ENCODE measurements around the gene TENM3.
"Not testable (repeated sequence)": the region's sequence is repeated elsewhere in the genome, so short reads cannot be mapped to it uniquely, and the experiment has no call there.

TENM3 gene

DNA sequence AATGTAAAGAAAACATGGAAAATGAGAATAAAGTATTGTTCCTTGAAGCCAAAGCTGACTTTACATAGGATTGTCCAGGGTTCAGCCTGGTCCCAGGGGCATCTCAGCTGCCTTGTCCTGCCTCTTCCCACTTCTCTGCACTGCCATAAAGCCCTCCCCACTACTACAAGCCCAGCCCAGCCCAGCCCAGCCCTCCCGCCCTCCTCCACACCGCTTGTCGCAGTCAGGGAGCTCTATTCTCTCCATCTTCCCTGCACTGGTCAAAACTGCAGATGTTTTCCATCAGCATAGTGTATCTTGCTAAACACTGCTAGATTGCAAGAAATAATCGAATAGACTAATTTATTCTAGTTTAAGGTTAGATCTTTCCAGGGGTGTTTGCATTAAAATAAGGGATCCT is 100.3 kb downstream of the TENM3 start:
- DNase-seq: no peak

DNA sequence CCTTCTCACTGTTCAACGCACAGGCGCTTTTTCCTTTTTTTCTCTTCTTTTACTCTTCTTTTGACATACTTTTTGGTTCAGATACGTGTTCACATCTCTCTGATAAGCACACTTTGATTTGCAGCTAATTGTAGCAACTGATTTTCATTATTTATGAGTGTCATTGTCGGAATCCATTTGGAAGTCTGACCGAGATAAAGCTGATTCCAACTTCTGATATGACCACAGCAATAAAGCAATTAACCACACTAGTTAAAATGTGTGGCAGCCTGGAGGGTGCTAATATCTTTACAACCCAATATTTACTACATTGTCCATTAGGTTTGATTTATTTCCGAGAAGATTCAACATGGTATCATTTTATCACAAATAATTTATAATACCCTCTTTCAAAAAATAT is 101.8 kb downstream of the TENM3 start:
- no peak for DNase-seq

DNA sequence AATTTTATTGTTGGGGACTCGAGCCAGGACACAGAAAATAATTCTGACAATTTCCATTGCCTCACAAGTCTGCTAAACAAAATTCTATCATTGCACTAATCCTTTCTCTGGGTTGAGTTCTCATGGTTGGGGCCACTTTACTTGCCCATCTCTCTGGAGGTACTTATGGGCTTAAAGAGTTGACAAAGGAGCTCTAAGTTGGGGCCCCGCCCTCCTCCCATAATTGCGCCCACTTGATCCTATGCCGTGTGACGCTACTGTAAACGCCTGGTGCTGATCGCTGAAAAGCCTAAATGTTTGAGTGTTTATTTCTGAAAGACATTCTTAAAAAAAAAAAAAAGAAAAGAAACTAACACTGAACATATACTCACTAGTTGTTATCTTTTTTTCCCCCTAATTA is 103.0 kb downstream of the TENM3 start:
- no peak for DNase-seq

DNA sequence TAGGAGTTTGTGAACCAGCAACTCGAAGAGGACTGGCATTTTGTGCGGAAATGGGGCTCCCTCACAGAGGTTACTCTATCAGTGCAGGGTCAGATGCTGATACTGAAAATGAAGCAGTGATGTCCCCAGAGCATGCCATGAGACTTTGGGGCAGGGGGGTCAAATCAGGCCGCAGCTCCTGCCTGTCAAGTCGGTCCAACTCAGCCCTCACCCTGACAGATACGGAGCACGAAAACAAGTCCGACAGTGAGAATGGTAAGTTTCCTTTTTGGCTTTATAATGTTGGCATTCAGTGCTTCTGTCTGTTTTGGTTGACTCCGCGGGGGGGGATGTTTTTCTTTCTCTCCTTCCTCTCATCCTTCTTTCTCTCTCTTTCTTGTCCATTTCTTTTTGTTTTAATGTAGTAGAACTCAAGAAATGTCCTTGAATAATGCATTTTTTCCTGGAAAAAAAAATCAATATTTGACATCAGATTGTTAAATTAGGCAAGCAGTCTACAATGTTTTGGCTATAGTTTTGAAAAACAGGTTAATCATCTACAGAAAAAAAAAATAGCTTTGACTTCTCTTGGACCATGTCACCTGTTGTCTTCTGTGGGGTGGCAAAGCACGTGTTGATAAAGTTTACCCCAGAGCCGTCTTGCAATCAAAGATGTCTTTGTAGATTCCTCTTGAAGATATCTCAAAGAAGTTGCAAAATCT is 103.6 kb downstream of the TENM3 start:
- no peak for DNase-seq

DNA sequence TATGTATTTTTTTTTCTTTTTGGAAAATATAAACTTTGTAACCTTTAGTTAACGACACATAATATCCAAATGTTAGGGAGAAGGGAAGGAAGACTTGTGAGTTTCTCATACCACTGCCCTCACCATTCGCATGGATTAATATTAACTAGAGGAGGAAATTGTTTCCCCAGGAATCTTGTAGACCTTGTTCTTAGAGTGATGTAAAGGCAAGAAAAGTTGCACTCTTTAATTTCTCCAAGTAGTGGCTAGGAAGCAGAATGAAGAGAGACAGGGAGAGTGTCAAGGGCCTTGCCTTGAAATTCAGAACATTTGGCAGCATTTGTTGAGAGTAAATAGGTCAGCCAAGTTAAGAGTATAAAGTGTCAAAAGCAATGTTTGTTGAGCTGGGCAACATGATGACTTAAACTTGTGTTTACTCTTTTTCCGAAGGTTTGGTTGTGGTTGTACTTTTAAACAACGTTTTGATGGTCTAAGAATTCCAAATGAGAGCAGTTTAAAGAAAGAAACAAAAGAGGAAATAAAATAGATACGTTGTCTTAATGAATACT is 105.7 kb downstream of the TENM3 start:
- DNase-seq: no peak

DNA sequence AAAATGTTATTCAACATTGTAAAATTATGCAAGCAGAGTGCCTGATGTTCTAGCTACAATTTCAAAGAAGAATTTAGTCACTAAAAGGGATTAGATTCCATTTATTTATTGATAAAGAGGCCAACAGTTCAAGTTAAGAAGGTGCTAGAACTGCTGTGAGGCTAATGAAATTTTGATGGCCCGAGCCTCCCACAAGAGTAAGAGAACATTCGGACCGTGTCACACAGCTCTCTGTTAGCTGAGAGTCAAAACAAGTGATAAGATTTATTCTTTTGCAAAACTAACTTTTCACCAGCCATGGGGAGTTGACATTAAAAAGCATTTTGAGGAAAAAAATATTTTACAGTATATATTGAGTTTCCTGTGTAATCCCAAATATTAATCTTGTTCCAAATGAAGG is 106.8 kb downstream of the TENM3 start:
- DNase-seq: no peak

DNA sequence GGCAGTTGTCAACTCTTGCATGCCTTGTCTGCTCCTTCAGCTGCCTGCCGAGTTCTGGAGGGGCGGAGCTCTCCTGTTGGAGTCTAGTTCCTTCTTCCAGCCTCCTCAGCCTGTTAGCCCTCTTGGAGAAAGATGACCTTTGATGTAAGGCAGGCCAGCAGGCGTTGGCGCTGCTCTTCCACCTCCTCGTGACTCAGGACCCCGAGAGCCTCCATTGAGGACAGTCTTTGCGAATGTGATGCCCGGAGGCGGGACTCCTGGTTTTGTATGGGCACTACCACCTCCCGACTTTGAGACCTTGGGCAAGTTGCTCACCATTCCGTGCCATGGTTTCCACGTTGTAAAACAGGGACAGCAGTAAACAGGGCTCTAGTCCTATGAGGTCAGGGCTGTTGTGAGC is 108.3 kb downstream of the TENM3 start:
- DNase-seq: no peak

DNA sequence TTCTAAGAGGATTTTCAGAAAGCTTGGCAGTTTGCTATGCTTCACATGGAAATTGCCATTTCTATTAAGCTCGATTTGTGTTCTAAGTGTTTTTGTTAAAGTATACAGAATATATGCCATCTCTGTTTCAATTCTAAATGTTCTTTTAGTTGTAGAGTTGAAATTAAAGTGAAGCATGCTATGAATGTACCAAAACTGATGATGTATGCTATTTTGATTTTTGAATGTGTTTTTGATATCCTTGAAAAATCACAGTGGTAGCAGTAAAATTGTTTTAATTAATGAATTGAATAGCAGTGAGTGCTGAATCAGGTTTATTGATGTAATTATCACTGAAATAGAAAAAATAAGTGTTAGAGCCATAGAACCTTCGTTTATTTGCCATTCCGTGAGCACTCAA is 110.9 kb downstream of the TENM3 start:
- DNase-seq: no peak

DNA sequence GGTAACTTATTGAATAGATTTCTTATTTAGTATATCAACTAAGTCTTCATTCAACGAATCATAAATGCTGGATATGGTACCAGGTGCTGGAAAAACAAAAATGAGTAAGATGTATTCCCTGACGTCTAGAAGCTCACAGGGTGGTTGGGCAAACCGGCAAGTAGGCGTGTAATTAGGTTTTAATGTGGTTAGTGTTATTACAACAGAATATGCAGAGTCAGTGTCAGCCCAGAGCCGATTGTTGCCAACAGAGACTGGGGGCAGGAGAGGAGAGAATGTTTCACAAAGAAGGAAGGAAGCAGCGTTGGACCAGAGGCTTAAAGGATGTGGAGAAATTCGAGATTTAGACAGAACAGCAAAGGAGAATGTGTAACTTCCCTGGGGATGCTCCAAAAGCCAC is 111.7 kb downstream of the TENM3 start:
- no peak for DNase-seq

DNA sequence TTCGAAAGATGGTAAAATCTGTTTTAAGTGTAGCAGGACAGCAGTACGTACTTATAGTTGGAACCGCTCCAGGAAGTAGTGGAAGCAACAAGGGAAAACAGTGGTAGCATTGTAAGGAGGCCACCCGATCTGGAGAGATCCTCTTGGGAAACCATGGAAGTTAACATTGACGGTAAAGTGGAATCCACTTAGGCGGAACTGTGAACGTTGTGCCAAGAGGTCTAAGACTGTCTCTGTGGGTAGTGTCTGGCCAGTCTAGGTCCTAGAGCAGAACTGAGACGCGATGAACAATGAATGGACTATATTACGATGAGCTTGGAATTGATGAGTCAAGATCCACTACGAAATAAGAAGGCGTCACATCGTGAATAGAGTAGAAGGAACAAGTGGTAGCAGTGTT is 124.0 kb downstream of the TENM3 start:
- DNase-seq: no peak

DNA sequence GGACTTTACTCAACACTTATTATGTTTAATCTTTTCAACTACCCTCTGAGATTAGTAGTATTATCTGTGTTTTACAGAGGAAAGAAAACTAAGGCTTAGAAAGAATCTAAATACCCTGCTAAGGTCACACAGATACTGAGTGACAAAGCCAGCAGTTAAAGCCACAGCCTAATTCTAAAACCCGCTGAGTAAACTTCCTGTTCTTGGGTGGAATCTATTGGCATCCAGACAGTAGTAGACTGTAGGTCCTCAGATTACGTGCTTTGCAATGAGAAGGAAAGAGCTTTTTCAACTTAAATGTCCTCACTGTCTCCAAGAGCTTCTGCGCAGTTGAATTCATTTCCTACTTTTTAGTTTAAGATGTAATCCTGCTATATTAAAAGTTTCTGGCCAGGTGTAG is 126.0 kb downstream of the TENM3 start:
- no peak for DNase-seq

DNA sequence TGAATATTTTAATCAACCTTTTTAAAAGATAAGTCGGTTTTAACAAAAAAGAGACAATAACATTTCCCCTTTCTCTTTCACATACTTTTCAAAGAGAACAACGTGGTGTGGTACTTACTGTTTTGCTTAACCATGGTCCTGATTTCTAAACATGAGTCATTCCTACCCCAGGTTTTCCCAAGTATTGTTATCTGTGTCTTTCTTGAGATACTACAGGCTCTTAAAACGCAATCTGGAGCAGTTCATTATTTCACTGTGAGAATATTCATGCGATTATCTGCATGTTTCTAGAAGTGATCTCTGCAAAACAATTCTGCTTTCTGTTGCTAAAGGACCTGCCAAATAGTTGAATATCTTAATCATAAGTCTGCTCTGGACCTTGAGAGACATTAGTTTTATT is 127.3 kb downstream of the TENM3 start:
- DNase-seq: no peak

DNA sequence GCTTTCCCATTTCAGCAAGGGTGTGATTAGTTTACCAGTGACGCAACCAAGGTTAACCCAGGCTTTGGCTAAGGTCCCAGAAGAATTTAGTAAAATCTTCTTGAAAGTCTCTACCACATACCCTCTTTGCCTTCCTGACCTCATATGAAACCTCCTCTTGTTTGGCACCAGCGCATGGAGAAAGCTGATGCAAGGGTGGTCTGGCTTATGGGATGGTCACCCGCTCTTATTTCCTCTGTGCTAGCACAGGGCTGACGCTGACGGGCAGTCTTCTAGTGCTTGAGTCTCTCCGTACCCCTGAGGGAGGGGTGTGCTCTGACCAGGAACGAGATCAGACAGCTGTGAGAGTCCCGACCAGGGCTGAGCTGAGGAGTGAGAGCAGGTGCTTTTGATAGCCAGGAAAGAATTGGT is 137.6 kb downstream of the TENM3 start:
- DNase-seq: no peak

DNA sequence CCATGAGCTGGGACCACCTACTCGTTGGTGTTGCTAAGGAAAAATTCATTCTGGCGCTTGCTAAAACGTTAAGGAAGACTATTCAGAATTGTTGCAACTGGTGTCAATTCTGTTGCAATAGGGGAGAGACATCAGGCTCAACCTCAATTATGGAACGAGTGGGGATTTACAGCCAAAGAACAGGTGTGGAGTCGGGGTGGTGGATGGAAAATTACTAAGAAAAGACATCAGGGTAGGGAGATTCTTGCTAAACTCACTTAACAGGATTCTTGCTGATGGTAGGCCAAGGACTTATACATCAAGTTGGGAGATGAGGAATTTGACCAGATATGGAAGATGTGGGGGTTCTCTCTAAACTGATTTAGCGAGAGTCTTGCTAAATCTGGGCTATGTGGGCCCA is 139.7 kb downstream of the TENM3 start:
- DNase-seq: no peak

DNA sequence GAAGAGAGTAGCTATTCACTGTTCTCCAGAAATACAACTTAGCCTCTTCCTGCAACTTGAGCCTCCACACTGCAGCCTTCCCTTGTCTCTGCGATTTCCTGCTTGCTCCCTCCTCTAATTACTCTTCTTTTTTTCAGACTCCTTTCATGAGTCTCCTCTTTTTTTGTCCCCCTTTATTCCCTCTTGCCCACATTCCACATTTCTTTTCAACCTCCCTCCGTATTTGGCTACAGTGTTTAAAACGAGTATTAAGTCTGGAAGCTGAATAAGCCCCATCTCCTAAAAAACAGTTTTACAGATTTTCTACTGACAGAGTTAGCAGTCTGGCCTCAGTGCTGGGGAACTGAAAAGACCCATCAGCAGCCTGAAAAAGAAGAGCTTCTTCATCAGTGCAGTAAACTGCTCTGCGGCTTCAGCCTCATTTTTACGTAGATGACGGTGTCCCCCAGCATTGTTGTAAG is 141.5 kb downstream of the TENM3 start:
- no peak for DNase-seq

DNA sequence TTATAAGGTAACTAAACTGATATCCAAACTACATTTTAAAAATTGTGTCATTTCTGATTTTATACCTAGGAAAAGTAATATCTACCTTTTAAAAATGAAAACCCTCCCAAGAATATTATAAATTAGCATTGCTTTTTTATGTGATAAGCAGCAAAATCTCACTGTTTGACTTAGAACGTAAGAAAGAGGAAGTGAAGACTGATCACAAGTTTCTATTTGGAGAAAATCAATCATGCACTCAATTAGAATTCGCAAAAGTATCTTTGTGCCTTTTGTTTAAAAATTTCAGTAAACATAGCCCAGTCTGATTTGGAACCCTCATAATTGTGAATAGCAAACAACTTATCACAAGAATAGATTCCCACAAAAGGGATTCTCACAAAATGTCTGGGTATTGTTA is 142.7 kb downstream of the TENM3 start:
- DNase-seq: no peak

DNA sequence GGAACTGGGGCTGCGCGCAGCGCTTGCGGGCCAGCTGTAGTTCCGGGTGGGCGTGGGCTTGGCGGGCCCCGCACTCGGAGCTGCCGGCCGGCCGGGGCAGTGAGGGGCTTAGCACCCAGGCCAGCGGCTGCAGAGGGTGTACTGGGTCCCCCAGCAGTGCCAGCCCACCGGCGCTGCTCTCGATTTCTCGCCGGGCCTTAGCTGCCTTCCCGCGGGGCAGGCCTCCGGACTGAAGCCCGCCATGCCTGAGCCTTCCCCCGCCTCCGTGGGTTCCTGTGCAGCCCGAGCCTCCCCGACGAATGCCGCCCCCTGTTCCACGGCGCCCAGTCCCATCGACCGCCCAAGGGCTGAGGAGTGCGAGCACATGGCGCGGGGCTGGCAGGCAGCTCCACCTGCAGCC is 143.4 kb downstream of the TENM3 start:
- DNase-seq: not testable (repeated sequence)

DNA sequence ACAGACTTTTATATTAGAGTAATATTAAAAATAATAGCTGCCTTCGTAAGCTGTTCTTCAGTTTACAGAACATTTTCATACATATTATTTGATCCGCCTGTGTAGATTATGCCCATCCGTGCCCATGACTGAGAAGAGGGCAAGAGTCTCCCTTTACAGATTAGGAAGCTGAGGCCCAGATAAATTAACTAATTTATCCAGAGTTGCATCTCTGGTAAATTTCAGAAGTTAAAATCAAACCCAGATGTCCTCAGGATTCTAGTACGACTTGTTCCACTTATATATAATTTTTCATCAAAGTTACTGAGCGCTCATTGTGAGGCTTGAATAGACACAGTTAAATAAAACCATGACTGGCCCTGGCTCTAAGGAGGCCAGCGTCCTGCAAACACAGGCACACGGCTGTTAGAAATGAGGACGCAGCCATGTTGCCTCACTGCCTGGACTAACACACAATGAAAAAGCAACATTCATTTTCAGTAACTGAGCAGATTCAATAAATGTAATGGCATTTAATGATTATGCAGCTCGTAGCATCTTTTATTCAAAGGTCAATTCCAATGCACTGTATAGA is 148.0 kb downstream of the TENM3 start:
- DNase-seq: no peak

DNA sequence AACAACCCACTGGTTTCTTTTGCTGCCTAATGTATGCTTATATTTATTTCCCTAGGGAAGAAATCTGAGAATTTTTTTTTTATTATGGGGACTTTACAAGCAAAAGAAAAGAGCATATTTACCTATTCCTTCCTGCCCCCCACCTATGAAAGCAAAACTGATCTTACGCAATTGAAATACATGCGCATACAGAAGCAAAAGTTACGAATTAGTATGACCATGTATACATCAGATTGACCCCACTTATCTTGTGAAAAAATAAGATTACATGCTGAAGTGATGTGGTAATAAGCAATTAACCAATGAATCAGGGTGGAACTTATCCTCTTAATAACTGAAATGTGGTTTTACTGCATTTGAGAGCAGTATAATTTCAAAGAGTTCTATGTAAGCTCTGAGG is 151.0 kb downstream of the TENM3 start:
- DNase-seq: no peak

DNA sequence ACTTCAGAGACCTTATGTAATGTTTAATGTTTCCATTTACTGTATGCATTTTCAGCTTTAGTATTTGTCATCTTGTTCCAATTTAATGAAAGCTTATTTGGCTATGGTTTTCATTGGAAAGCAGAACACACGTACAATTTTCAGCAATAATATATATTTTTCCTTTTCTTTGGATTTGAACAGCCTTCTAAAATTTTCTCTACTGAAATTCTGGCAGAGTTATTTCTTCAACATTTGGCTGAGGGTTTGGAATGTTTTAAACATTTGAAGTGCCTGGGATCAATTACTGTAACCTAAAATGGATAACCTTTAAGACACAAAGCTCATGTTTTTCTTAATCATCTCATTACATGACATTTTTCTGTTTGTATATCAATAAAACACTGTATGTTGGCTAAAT is 156.9 kb downstream of the TENM3 start:
- DNase-seq: no peak

DNA sequence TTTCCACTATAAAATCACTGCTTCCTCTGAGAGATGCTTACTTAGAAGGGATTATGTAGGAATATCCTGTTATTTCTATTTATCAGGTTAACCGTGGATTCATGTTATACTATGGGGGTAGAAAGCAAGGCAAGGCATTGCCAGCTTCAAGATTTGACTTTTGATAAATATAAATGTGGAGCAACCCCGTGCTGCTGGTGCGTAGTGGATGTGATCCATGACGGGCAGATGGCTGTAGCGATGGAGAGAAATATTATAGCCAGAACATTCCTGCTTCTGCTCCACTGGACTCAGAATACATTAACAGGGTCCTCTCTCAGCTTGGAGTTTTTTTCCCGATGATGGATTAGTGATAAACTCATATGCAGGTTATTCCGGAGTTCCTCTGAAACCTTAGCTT is 157.6 kb downstream of the TENM3 start:
- no peak for DNase-seq

DNA sequence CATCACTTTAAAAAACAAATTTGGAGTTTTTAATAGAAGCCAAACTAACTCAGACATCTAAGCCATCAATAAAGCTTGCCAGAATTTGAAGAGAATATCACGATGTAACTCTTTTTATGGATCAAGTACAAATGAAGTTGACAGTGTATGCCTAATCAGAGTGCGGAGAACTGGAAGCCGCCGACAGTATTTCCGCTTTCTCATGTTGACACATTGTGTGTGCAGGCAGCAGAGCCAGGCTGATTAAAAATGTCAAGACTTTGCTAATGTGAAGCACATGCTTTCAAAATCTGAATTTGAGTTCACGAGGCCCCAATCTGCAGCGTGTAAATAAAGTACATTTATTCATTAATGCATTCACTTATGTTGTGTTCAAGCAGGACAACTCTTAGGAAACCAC is 161.2 kb downstream of the TENM3 start:
- DNase-seq: no peak

DNA sequence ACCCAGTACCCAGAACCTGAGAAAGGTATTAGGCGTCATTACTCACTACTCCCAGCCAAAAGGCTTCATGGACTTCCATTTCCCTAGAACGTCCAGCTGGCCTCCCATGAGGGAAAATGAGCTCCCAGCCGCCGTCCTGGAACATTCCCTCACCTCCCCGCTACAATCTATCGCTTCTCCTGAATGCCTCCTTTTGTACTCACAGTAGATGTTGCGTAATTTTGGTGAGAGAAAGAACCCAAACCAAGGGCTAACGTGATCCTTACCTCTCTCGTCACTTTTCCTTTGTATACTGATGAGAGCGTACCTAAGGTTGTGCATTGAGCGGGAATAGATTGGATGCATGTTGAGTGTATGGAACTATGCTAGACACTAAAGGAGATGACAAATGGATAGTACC is 161.9 kb downstream of the TENM3 start:
- no peak for DNase-seq

DNA sequence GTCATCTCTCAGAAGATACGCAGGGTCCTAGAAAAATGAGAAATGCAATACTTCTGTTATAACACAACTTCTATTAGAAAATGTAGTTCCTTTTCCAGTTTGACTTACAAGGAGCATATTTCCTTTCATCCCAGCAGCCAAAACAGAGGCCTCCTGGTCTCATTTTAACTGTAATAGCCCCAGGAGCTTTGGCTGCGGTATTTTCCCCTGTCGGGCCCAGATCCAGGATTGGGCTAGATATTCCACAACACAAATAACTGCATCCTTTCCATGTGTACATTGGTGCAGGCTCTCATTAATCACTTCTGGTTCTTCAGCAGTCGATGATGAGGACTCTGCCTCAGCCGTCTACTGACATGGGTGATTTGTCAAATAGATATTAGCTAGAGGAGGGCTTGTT is 166.1 kb downstream of the TENM3 start:
- no peak for DNase-seq

DNA sequence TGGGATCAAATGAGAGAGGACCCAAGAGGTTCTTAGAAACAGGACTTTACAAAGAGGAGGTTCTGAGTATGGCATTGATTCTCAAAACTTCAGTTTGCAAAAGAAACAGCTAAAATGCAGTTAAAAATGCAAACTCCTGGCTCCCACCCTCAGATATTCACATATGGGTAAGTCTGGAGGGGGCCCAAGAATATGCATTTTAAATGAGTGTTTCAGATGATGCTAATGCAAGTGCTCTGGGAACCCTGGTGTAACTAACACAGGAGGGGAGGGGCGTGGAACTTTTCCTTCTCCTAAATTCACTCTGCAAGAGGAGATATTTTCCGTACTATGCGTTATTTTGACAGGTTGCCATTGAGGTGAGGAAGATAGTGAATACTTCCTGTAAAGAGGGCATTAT is 168.2 kb downstream of the TENM3 start:
- no peak for DNase-seq
